ENCODE results near the gene ANKS1B. TPM values are rescaled to one million over a fixed set of nuclear protein-coding genes. Genes with fewer than 3 reads are reported as not detected.

Gene ANKS1B
- total and polyA plus RNA-seq, 2 of the 4 experiments (the other 2 are of a cell fraction) = 0.17 to 0.18 TPM

DNA sequence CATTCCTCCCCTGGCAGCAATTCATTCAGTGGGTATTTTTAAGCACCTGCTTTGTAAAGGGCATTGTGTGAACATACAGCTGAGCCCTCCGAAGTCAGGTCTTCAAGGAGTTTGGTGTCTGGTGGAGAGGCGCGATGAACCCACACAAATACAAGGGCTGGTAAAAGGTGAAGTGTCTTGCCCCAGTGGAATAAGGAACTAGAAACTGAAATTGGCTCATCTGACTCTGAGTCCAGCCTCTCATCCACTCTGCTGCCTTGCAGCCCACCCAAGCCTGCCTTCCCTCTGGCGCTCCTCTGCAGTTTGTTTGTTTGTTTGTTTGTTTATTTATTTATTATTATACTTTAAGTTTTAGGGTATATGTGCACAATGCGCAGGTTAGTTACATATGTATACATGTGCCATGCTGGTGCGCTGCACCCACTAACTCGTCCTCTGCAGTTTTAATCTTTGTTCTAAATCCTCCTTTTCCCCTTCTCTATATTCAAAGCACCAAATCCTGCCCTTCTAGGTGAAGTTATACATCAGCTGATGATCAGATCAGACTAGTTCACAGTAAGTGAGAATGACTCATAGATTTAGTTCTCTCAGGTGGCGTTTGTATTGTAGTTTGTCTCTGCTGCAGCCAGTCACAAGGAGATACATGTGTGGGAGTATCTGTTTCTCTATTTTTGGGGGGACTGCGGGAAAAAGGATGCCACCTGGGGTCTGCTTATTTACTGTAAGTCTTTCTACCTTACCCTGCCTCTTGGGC, 945.2 kb downstream of the ANKS1B start:
- no peak overlapping the region for H3K23ac ChIP-seq (ENCODE audit: low read depth, low read length)
- dilution Hi-C loops (cut with HindIII; ENCODE audit: low sequenced_read_pairs, unreplicated experiment) (no loop called here), intact Hi-C loops (cut with micrococcal nuclease) (no loop called here), in situ Hi-C loops (cut with MboI; ENCODE audit: low sequenced_read_pairs) (loop anchor here (10.0 kb wide), 1 partner anchor 725 kb away; no protein-coding TSS in a partner anchor)
- H2BK120ac ChIP-seq (ENCODE audit: low read depth, low read length) = no peak overlapping the region
- ATAC-seq (ENCODE audit: low read depth) = no peak
- H3K9ac ChIP-seq (ENCODE audit: low read depth, low read length) = no peak overlapping the region
- H4K20me1 ChIP-seq (ENCODE audit: insufficient read depth, low read length) = no peaks in the 10 kb centered on the region
- ChIA-PET POLR2A (ENCODE audit: unreplicated experiment) (no interaction called here), CTCF (no interaction called here)
- H2AK5ac ChIP-seq (ENCODE audit: low read depth, low read length) = no peak overlapping the region
- no peak overlapping the region for H2AFZ ChIP-seq (replicated peaks; ENCODE audit: low read length, poor library complexity)
- H3K9me1 ChIP-seq (ENCODE audit: insufficient read depth, low read length) = no peaks in the 10 kb centered on the region
- no peaks in the 10 kb centered on the region for H3K4me1 ChIP-seq (ENCODE audit: control insufficient read depth, insufficient read depth, low read length)
- H3K18ac ChIP-seq (ENCODE audit: low read depth, low read length) = no peak overlapping the region
- no peak overlapping the region for H3K4ac ChIP-seq (ENCODE audit: low read depth, low read length)
- no peak overlapping the region for H4K91ac ChIP-seq (ENCODE audit: insufficient read depth, low read depth, low read length)
- H3K9me3 ChIP-seq (ENCODE audit: control insufficient read depth, insufficient read depth, low read length) = no peaks in the 10 kb centered on the region
- BruUV-seq (replicated peaks) = no TSS peak
- no peak overlapping the region for H3K27ac ChIP-seq (ENCODE audit: insufficient read depth, low read length)
- H3K27me3 ChIP-seq (ENCODE audit: control insufficient read depth, insufficient read depth, low read length) = no peaks in the 10 kb centered on the region
- H4K8ac ChIP-seq (ENCODE audit: low read depth in 2 of 2, low read length in 2 of 2) = no peak overlapping the region
- WGBS, 2 experiments (ENCODE audit: extremely low coverage in 2 of 2, insufficient read length in 1 of 2) = no CpG with 5 or more reads among the region's 9 CpGs
- H3K36me3 ChIP-seq (ENCODE audit: control insufficient read depth, insufficient read depth, low read length) = no peaks in the 10 kb centered on the region
- H2AK9ac ChIP-seq (replicated peaks; ENCODE audit: low read depth, low read length, poor library complexity) = no peak overlapping the region
- no peaks in the 10 kb centered on the region for H3K79me1 ChIP-seq (ENCODE audit: low read depth in 1 of 2, low read length in 2 of 2)
- no peak overlapping the region for H2BK20ac ChIP-seq (ENCODE audit: low read depth, low read length)
- no peak overlapping the region for H2BK15ac ChIP-seq (ENCODE audit: low read depth, low read length)
- TF ChIP-seq, protein P1, sequence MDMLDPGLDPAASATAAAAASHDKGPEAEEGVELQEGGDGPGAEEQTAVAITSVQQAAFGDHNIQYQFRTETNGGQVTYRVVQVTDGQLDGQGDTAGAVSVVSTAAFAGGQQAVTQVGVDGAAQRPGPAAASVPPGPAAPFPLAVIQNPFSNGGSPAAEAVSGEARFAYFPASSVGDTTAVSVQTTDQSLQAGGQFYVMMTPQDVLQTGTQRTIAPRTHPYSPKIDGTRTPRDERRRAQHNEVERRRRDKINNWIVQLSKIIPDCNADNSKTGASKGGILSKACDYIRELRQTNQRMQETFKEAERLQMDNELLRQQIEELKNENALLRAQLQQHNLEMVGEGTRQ (IDR thresholded peaks at IDR 0.05; ENCODE audit: low read depth, low read length) = no peak
- no peak overlapping the region for H3K56ac ChIP-seq (ENCODE audit: extremely low read depth, insufficient read depth, low read length)
- H3K4me3 ChIP-seq (ENCODE audit: insufficient read depth, low read depth, low read length) = no peak overlapping the region
- H3K14ac ChIP-seq (replicated peaks; ENCODE audit: low read depth, low read length) = no peak overlapping the region
- no peak overlapping the region for H2BK5ac ChIP-seq (ENCODE audit: low read depth, low read length, poor library complexity, severe bottlenecking)
- H3K4me2 ChIP-seq (ENCODE audit: low read depth, low read length) = no peak overlapping the region
- no peak for DNase-seq
- no peak overlapping the region for H4K5ac ChIP-seq (ENCODE audit: low read depth, low read length)

All from IMR-90 (cell line).